ENCODE measurements around the gene PMAIP1. TPM values are rescaled to one million over a fixed set of nuclear protein-coding genes. Genes with fewer than 3 reads are reported as not detected.

Gene PMAIP1
- total and polyA plus RNA-seq, 5 experiments from 2014 or later, result 2.6 to 20.3 (median 16.0) TPM

- peaks cover 0 to 20% (median 3%) of the 10 kb centered on the region in 4 donors for H3K4me1 Mint-ChIP-seq
- ATAC-seq (no peak), DNase-seq (no peak)
- POLR2A ChIA-PET, result no interaction called here
- peaks cover 0 to 6% (median 2%) of the 10 kb centered on the region in 5 donors for H3K27me3 Mint-ChIP-seq
- no peak overlapping the region for H3K27ac Mint-ChIP-seq
- no peaks in the 10 kb centered on the region for H3K36me3 Mint-ChIP-seq
- H3K4me3 Mint-ChIP-seq, result no peak overlapping the region
- H3K9me3 Mint-ChIP-seq, result no peaks in the 10 kb centered on the region
Observed at GRCh38 chr18:59951591-59951990, 51.8 kb downstream of the PMAIP1 start.

DNA sequence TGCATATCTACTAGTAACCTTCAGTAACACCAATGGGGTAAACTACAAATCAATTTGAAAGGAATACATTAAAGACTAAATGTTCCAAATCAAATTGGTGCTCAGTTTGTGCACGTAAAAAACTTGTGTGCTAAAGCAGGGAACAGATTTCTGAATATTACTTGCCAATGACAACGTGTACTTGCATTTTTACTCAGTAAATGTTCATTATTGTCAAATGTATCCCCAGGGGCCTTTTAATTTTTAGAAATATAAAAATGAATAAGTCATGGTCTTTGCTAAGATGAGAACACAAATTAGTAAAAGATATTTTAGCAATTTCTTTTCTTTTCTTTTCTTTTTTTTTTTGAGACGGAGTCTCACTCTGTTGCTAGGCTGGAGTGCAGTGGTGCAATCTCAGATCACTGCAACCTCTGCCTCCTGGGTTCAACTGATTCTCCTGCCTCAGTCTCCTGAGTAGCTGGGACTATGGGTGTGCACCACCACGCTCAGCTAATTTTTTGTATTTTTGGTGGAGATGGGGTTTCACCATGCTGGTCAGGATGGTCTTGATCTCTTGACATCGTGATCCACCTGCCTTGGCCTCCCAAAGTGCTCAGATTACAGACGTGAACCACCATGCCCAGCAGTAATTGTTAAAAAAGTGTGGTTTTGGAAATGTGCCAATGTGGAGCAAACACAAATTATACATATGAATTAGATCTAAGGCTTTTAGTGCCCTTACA, 52.6 kb downstream of the PMAIP1 start:
- POLR2A ChIA-PET, result no interaction called here
- peaks cover 0 to 20% (median 3%) of the 10 kb centered on the region in 4 donors for H3K4me1 Mint-ChIP-seq
- no peaks in the 10 kb centered on the region for H3K36me3 Mint-ChIP-seq
- DNase-seq (no peak), ATAC-seq (no peak)
- H3K4me3 Mint-ChIP-seq, result no peak overlapping the region
- H3K27ac Mint-ChIP-seq, result no peak overlapping the region
- peaks cover 0 to 8% (median 0%) of the 10 kb centered on the region in 5 donors for H3K27me3 Mint-ChIP-seq
- H3K9me3 Mint-ChIP-seq, result no peaks in the 10 kb centered on the region

Other genes starting within 250 kb of the PMAIP1 start
- gene CCBE1, start 202.6 kb upstream of the PMAIP1 start, total RNA-seq, result not detected
- gene CCBE1, start 202.6 kb upstream of the PMAIP1 start, polyA plus RNA-seq, result under 1 TPM in 1 of 3 donors, not detected in 2; 0.36 TPM

Measured in naive thymus-derived CD8-positive, alpha-beta T cell (primary cell).